Measurements from ENCODE around the gene CGN. TPM values are rescaled to one million over a fixed set of nuclear protein-coding genes. Genes with fewer than 3 reads are reported as not detected.
A peak's percentile ranks its signal among the peaks of the same experiment; 100 is the strongest.

The CGN gene
- total and polyA plus RNA-seq, 2 of the 13 experiments (the other 11 are each of a cell fraction or from before 2014, with no cell fraction given) = 0.75 to 0.81 TPM

GRCh38 chr1:151510957-151511635, at the start of gene CGN (continued):
- TF ChIP-seq KIAA2018 (CRISPR knock-in tag; IDR thresholded peaks at IDR 0.05; ENCODE audit: borderline replicate concordance) = no peak
- TF ChIP-seq NFATC3 (CRISPR knock-in tag; IDR thresholded peaks at IDR 0.05) = no peak
- TF ChIP-seq NAIF1 (CRISPR knock-in tag; IDR thresholded peaks at IDR 0.05; ENCODE audit: borderline replicate concordance) = no peak
- TF ChIP-seq PRPF4 (IDR thresholded peaks at IDR 0.05; ENCODE audit: low read depth, low read length, poor library complexity, severe bottlenecking) = no peak
- TF ChIP-seq ZNF766 (CRISPR knock-in tag; IDR thresholded peaks at IDR 0.05; ENCODE audit: borderline replicate concordance) = no peak
- TF ChIP-seq, protein P1, sequence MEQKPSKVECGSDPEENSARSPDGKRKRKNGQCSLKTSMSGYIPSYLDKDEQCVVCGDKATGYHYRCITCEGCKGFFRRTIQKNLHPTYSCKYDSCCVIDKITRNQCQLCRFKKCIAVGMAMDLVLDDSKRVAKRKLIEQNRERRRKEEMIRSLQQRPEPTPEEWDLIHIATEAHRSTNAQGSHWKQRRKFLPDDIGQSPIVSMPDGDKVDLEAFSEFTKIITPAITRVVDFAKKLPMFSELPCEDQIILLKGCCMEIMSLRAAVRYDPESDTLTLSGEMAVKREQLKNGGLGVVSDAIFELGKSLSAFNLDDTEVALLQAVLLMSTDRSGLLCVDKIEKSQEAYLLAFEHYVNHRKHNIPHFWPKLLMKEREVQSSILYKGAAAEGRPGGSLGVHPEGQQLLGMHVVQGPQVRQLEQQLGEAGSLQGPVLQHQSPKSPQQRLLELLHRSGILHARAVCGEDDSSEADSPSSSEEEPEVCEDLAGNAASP (CRISPR knock-in tag; IDR thresholded peaks at IDR 0.05; ENCODE audit: borderline replicate concordance) = no peak
- TF ChIP-seq HNF4G (IDR thresholded peaks at IDR 0.05; ENCODE audit: borderline replicate concordance, low read depth, low read length) = no peak
- TF ChIP-seq HNF4G (CRISPR knock-in tag; IDR thresholded peaks at IDR 0.05; ENCODE audit: borderline replicate concordance, low read depth) = no peak
- TF ChIP-seq ZNF34 (CRISPR knock-in tag; IDR thresholded peaks at IDR 0.05; ENCODE audit: borderline replicate concordance) = 0 out of 2 replicates have a peak, but pooled peaks have one; percentile 35
- peak; percentile 85; the same call in 1 of the 2 replicates for TF ChIP-seq MTA1 (CRISPR knock-in tag; IDR thresholded peaks at IDR 0.05; ENCODE audit: borderline replicate concordance)
- no peak for TF ChIP-seq GTF2F1 (IDR thresholded peaks at IDR 0.05; ENCODE audit: low read length)
- peak in 1 of 2 experiments; percentile 38; a peak in 1 of 4 replicates for TF ChIP-seq KLF16 (CRISPR knock-in tag; IDR thresholded peaks at IDR 0.05)
- no peak for TF ChIP-seq ZNF605 (CRISPR knock-in tag; IDR thresholded peaks at IDR 0.05)
- 0 out of 2 replicates have a peak, but pooled peaks have one; percentile 35 for TF ChIP-seq ZNF709 (CRISPR knock-in tag; IDR thresholded peaks at IDR 0.05)
- no peak for TF ChIP-seq RAD21 (CRISPR knock-in tag; IDR thresholded peaks at IDR 0.05)
- no peak for TF ChIP-seq ZNF644 (CRISPR knock-in tag; IDR thresholded peaks at IDR 0.05; ENCODE audit: low read depth)
- no peak for TF ChIP-seq MAZ (IDR thresholded peaks at IDR 0.05; ENCODE audit: borderline replicate concordance, low read depth, low read length)
- TF ChIP-seq MAZ (CRISPR knock-in tag; IDR thresholded peaks at IDR 0.05; ENCODE audit: low read depth) = peak; percentile 83
- TF ChIP-seq SP4 (CRISPR knock-in tag; IDR thresholded peaks at IDR 0.05) = peak; percentile 87
- TF ChIP-seq HCFC1 (IDR thresholded peaks at IDR 0.05; ENCODE audit: low read depth, low read length) = no peak; the same call in 1 of the 2 replicates
- TF ChIP-seq, protein P2, sequence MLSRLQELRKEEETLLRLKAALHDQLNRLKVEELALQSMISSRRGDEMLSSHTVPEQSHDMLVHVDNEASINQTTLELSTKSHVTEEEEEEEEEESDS (CRISPR knock-in tag; IDR thresholded peaks at IDR 0.05; ENCODE audit: borderline replicate concordance) = no peak
